Psoas muscle (tissue), 8 donors: ENCODE results near the gene DNHD1. TPM values are rescaled to one million over a fixed set of nuclear protein-coding genes. Genes with fewer than 3 reads are reported as not detected.
A peak's percentile ranks its signal among the peaks of the same experiment; 100 is the strongest.

ENCODE experiments used
- ATAC-seq, 4 donors: fragments of 200-7000 bp; cut with Tn5 transposase; one replicate each; pipeline ENCODE4 v1.9.1; 2020; ENCODE audit warnings: moderate library complexity in 3 of 4, mild to moderate bottlenecking in 2 of 4
- DNase-seq, 2 donors: peaks; one replicate each; pipeline ENCODE4 v3.0.0-alpha.2; 2020
- H3K27ac ChIP-seq: fragments of 200-600 bp; one replicate; pipeline ENCODE4 v1.8.0; 2022
- H3K27me3 ChIP-seq, 3 donors: fragments of 200-600 bp in 1 of 3; one replicate each; pipeline versions ENCODE4 v1.6.1 to v1.8.0; 2013 to 2022; ENCODE audit warnings: low read length in 2 of 3, mild to moderate bottlenecking in 2 of 3, moderate library complexity in 1 of 3; ENCODE audit not compliant: insufficient read depth in 3 of 3
- H3K36me3 ChIP-seq, 2 donors: fragments of 200-600 bp in 1 of 2; one replicate each; pipeline versions ENCODE4 v1.6.1 to v1.8.0; 2013 to 2022; ENCODE audit warnings: low read depth in 1 of 2, mild to moderate bottlenecking in 1 of 2, moderate library complexity in 1 of 2; ENCODE audit not compliant: insufficient read depth in 1 of 2
- H3K4me1 ChIP-seq: fragments of 200-600 bp; one replicate; pipeline ENCODE4 v1.8.0; 2022
- H3K4me3 ChIP-seq: fragments of 200-600 bp; one replicate; pipeline ENCODE4 v1.8.0; 2022; ENCODE audit warnings: mild to moderate bottlenecking
- H3K9me3 ChIP-seq: fragments of 200-600 bp; one replicate; pipeline ENCODE4 v1.8.0; 2022
- CTCF ChIP-seq: fragments of 200-600 bp; IDR thresholded peaks from one replicate; pipeline ENCODE4 v1.8.0; 2022; ENCODE audit warnings: antibody characterized with exemption
- WGBS, 3 donors: extraction: QIAGEN DNeasy Blood & Tissue Kit; methylation state at CpG; one replicate each; pipeline versions ENCODE4 v1.1.6 to v1.1.7; 2013; 5-methylcytosine and 5-hydroxymethylcytosine counted together
- intact Hi-C, 2 donors: fragments of 100-400 bp; cut with DNase I; formaldehyde crosslinking; loops; one replicate each; pipeline versions ENCODE4 v1.11.0 to v1.14.2; 2022
- polyA plus RNA-seq, 3 donors: library from polyadenylated mRNA; stranded (reverse); fragments of 200-250 nt; gene quantifications; one replicate each; pipeline ENCODE4 v1.2.3, GENCODE V29; 2013
- total RNA-seq, 4 donors: library from RNA; stranded (reverse); fragmentation: NEBNext Ultra II Directional in 2 of 4; extraction: Animal tissue kit (Norgen Biotek cat#: 25700) in 2 of 4; gene quantifications; one replicate each; pipeline versions ENCODE4 v1.2.1 to v1.2.4, GENCODE V29; 2021 to 2023
- donor health status: healthy with polysubstance abuse.
- donor health status: DM: no; HTN: no; CAD: no; lungs with moderate emphysema.
- donor health status: Bipolar disorder and iron deficiency.
- donor health status: healthy.
- donor health status: DM: yes; HTN: yes; CAD: no.
- donor health status: DM: no; HTN: no; CAD: no.
- donor health status: DM: no; HTN: no; CAD: no.
- donor health status: DM: yes; HTN: yes; CAD: no.

The DNHD1 gene
- total and polyA plus RNA-seq, 7 donors, result 2.0 to 9.0 (median 3.4) TPM

DNA sequence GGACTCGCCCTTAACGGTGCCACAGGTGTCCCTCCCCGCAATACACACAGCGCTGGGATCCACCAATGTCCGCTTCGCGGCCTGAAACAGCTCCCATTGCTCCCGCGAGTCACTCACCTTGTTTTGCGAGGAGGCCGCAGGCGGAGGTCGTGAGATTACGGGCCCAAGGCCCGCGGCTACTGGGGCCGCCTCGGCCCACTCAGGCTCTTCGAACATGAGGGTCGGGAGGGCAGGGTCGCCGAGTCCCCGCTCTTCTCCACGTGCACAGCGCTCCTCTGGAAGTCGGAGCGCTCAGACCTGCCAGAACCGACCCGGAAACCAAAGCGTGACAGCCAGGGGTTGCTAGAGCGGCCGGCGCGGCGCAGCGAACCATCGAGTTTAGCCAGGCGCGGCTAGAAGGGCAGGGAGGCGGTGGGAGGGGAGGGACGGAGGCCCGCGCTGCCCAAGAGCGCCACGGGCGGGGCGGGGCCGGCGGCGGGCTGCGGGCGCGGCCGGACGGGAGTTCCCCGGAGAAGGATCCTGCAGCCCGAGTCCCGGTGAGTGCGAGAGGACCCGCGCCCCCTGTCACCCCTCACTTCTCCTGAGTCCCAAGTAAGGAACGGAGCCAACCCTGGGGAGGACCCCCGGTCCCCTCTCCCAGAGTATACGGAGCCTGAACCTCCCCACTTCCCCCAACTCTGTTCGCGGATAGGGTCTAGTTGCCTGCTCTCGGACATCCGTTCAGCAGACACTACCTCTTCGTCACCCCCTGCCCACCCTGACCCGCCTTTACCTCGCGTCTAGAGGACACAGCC, 106.4 kb downstream of the DNHD1 start, which contains the start of the genes ILK and RRP8:
Gene ILK (plus strand): TSS at position 488 of the 794 bp plus-strand sequence. CDS start 498 bp downstream, outside the sequence.
Gene RRP8 (minus strand): TSS at position 330 of the 794 bp plus-strand sequence. CDS start 114 bp downstream, at position 216.
- Histone ChIP-seq H3K27ac (peak within 1 kb of the TSS; percentile 100), H3K4me3 (peak within 1 kb of the TSS; percentile 75), H3K36me3 (peaks cover 11 to 47% of the 10 kb centered on the region in 2 donors), H3K27me3 (no peaks in the 10 kb centered on the region), H3K4me1 (peaks cover 52% of the 10 kb centered on the region), H3K9me3 (no peaks in the 10 kb centered on the region)
- WGBS, 3 donors, result 0 to 1% (median 0%) methylated on average over 63 to 72 of the region's 72 CpGs
- TF ChIP-seq CTCF, result peak; percentile 19
- DNase-seq (peak; percentile 91 to 96), ATAC-seq (peak; percentile 91 to 95 (median 94))
- intact Hi-C loops, result loop anchor here in 1 of 2 donors (1.0 to 10.0 kb wide), 3 partner anchors 57 to 209 kb away; partner anchors contain the start of gene SMPD1

GRCh38 chr11:6604081-6604626, 107.1 kb downstream of the DNHD1 start:
- 0% methylated on average over 20 of the region's 20 CpGs for WGBS, 3 donors
- Histone ChIP-seq H3K27ac (peak overlapping the region; percentile 100), H3K4me3 (peak overlapping the region; percentile 75), H3K9me3 (no peaks in the 10 kb centered on the region), H3K4me1 (peaks cover 53% of the 10 kb centered on the region), H3K27me3 (no peaks in the 10 kb centered on the region), H3K36me3 (peaks cover 7 to 47% of the 10 kb centered on the region in 2 donors)
- TF ChIP-seq CTCF, result peak; percentile 6
- ATAC-seq (peak; percentile 20 to 54 (median 44)), DNase-seq (peak in 1 of 2 donors; percentile 65)
- intact Hi-C loops, result loop anchor here in 1 of 2 donors (5.0 to 10.0 kb wide), 2 partner anchors 72 to 209 kb away; partner anchors contain the start of gene SMPD1

DNA sequence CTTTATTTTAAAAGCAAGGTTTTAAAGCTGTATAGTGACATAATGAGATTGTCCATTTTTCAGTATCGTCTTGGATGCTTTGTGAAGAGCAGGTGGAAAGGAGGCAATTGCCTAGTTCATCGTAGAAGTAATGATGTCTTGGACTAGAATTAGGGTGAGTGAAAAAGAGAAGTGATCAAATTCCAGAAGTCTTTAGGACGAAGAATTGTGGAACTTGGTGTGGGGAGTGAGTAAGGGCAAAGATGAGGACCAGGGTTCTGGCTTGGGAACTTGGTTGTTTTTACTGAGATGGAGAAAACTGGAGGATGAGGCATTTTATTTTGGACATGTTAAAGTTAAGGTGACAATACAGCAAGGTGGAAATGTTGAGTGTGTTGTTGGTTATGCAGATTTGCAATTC, 107.7 kb downstream of the DNHD1 start:
- Histone ChIP-seq H3K36me3 (peaks cover 7 to 47% of the 10 kb centered on the region in 2 donors), H3K9me3 (no peaks in the 10 kb centered on the region), H3K4me3 (peak overlapping the region; percentile 75), H3K4me1 (peaks cover 53% of the 10 kb centered on the region), H3K27ac (peak overlapping the region; percentile 100), H3K27me3 (no peaks in the 10 kb centered on the region)
- WGBS, 3 donors, result 3 to 10% (median 8%) methylated on average over 3 of the region's 3 CpGs
- DNase-seq (no peak), ATAC-seq (no peak)
- no peak for TF ChIP-seq CTCF
- intact Hi-C loops, result loop anchor here (5.0 to 10.0 kb wide), 3 partner anchors 72 to 210 kb away; partner anchors contain the start of genes SMPD1 (in 1 of the 2) and TRIM3 (in 1 of the 2)

GRCh38 chr11:6606471-6607189, 109.5 kb downstream of the DNHD1 start:
- no peaks in the 10 kb centered on the region for H3K27me3 ChIP-seq
- TF ChIP-seq CTCF, result no peak
- DNase-seq (peak; percentile 91 to 94), ATAC-seq (peak; percentile 70 to 76 (median 73))
- peaks cover 16 to 44% of the 10 kb centered on the region in 2 donors for H3K36me3 ChIP-seq
- H3K4me3 ChIP-seq, result peak overlapping the region; percentile 75
- H3K27ac ChIP-seq, result peak overlapping the region; percentile 100
- peaks cover 59% of the 10 kb centered on the region for H3K4me1 ChIP-seq
- 10 to 15% (median 13%) methylated on average over 11 of the region's 11 CpGs for whole genome bisulfite sequencing, 3 donors
- intact Hi-C loops, result loop anchor here (5.0 to 10.0 kb wide), 2 partner anchors 134 to 212 kb away; partner anchors contain the start of genes SMPD1 (in 1 of the 2) and TRIM3 (in 1 of the 2)
- H3K9me3 ChIP-seq, result no peaks in the 10 kb centered on the region
